ENCODE measurements around the gene CRYGS. TPM values are rescaled to one million over a fixed set of nuclear protein-coding genes. Genes with fewer than 3 reads are reported as not detected.
A peak's percentile ranks its signal among the peaks of the same experiment; 100 is the strongest.

CRYGS gene
- total and polyA plus RNA-seq, 9 of the 15 experiments (the other 6 are each of a cell fraction or from before 2014, with no cell fraction given): 1.5 to 3.8 (median 2.0) TPM

GRCh38 chr3:186570096-186570940 lies 26.1 kb upstream of the CRYGS start, which contains the start of gene DNAJB11 (continued):
- peak; percentile 59; the same call in 1 of the 2 replicates for TF ChIP-seq E2F1 (CRISPR knock-in tag; IDR thresholded peaks at IDR 0.05)
- peak; percentile 81 for TF ChIP-seq RFX5 (IDR thresholded peaks at IDR 0.05; ENCODE audit: low read depth, low read length)
- TF ChIP-seq ZBTB33 (CRISPR knock-in tag; IDR thresholded peaks at IDR 0.05): no peak
- TF ChIP-seq THAP7 (CRISPR knock-in tag; IDR thresholded peaks at IDR 0.05): no peak
- no peak for TF ChIP-seq MLX (CRISPR knock-in tag; conservative IDR thresholded peaks at IDR 0.05)
- TF ChIP-seq RBM17 (IDR thresholded peaks at IDR 0.05; ENCODE audit: borderline replicate concordance, low read depth, low read length): no peak
- no peak for TF ChIP-seq CHD4 (IDR thresholded peaks at IDR 0.05; ENCODE audit: insufficient read depth, insufficient replicate concordance, low read depth, low read length, poor library complexity, severe bottlenecking)
- TF ChIP-seq RBFOX2 (IDR thresholded peaks at IDR 0.05; ENCODE audit: low read depth, low read length): peak; percentile 94
- no peak for TF ChIP-seq ZNF41 (CRISPR knock-in tag; conservative IDR thresholded peaks at IDR 0.05)
- no peak for TF ChIP-seq SAFB (IDR thresholded peaks at IDR 0.05; ENCODE audit: borderline replicate concordance, low read depth, low read length)
- peak; percentile 96 for TF ChIP-seq POLR2AphosphoS5 (IDR thresholded peaks at IDR 0.05; ENCODE audit: control insufficient read depth, insufficient read depth, low read depth, low read length)
- TF ChIP-seq KLF16 (IDR thresholded peaks at IDR 0.05): no peak
- peak; percentile 87 to 89 for TF ChIP-seq MNT (conservative IDR thresholded peaks at IDR 0.05)
- peak; percentile 72 for TF ChIP-seq THRA (IDR thresholded peaks at IDR 0.05)
- TF ChIP-seq POLR2H (tag; IDR thresholded peaks at IDR 0.05; ENCODE audit: low read depth): peak; percentile 82
- TF ChIP-seq MCM3 (IDR thresholded peaks at IDR 0.05): no peak
- no peak for TF ChIP-seq MYNN (IDR thresholded peaks at IDR 0.05)
- no peak for TF ChIP-seq MYNN (CRISPR knock-in tag; IDR thresholded peaks at IDR 0.05)
- no peak for TF ChIP-seq SRSF9 (IDR thresholded peaks at IDR 0.05; ENCODE audit: borderline replicate concordance, low read depth, low read length)
